Stimulated activated CD4-positive, alpha-beta T cell treated with anti-CD3 and anti-CD28 coated beads, Interleukin-12 subunit alpha, Interleukin-12 subunit beta, amount 100 ng/mL, for 48 hours (primary cell): Measurements from ENCODE around the gene OR2A25.
A peak's percentile ranks its signal among the peaks of the same experiment; 100 is the strongest.
"Not testable (repeated sequence)": the region's sequence is repeated elsewhere in the genome, so short reads cannot be mapped to it uniquely, and the experiment has no call there.

Source experiments
- DNase-seq, 3 donors: peaks; one replicate each; pipeline ENCODE4 v3.0.0-alpha.2; 2020; ENCODE audit warnings: low read depth in 2 of 3, low spot score in 1 of 3

Gene OR2A25

GRCh38 chr7:144069511-144069910 lies at the start of gene OR2A25:
OR2A25 (plus strand) TSS chr7:144069811; CDS start chr7:144074220, 4,409 bp downstream.
- DNase-seq, result no peak

- DNase-seq, result no peak
Measured at GRCh38 chr7:144020340-144020739, 49.3 kb upstream of the OR2A25 start.

GRCh38 chr7:144022169-144022568 lies 47.4 kb upstream of the OR2A25 start:
- DNase-seq, result no peak

GRCh38 chr7:144023171-144023827 lies 46.3 kb upstream of the OR2A25 start:
- DNase-seq, result no peak

GRCh38 chr7:144024213-144024612 lies 45.4 kb upstream of the OR2A25 start:
- DNase-seq, result no peak

GRCh38 chr7:144026203-144026883 lies 43.3 kb upstream of the OR2A25 start:
- no peak for DNase-seq

GRCh38 chr7:144027070-144027469 lies 42.5 kb upstream of the OR2A25 start:
- no peak for DNase-seq

- DNase-seq, result no peak
Measured at GRCh38 chr7:144027974-144028373, 41.6 kb upstream of the OR2A25 start.

- DNase-seq, result no peak
Measured at GRCh38 chr7:144028547-144028946, 41.1 kb upstream of the OR2A25 start.

GRCh38 chr7:144032516-144032915 lies 37.1 kb upstream of the OR2A25 start:
- no peak for DNase-seq

GRCh38 chr7:144032985-144033709 lies 36.5 kb upstream of the OR2A25 start:
- DNase-seq, result no peak

GRCh38 chr7:144035385-144035784 lies 34.2 kb upstream of the OR2A25 start:
- no peak for DNase-seq

GRCh38 chr7:144036302-144036885 lies 33.2 kb upstream of the OR2A25 start:
- no peak for DNase-seq

- no peak for DNase-seq
Measured at GRCh38 chr7:144037414-144038035, 32.1 kb upstream of the OR2A25 start.

GRCh38 chr7:144038887-144039286 lies 30.7 kb upstream of the OR2A25 start:
- no peak for DNase-seq

- no peak for DNase-seq
Measured at GRCh38 chr7:144048648-144049047, 21.0 kb upstream of the OR2A25 start, which contains the start of gene OR2A5. OR2A5 (plus strand) TSS chr7:144048948; CDS start chr7:144050402, 1,454 bp downstream.

GRCh38 chr7:144049491-144049890 lies 20.1 kb upstream of the OR2A25 start:
- no peak for DNase-seq

- DNase-seq, result no peak
Measured at GRCh38 chr7:144050093-144050492, 19.5 kb upstream of the OR2A25 start.

GRCh38 chr7:144050884-144051283 lies 18.7 kb upstream of the OR2A25 start:
- not testable (repeated sequence) for DNase-seq

GRCh38 chr7:144057954-144058353 lies 11.7 kb upstream of the OR2A25 start:
- DNase-seq, result no peak

- peak in 1 of 3 donors; percentile 0 for DNase-seq
Measured at GRCh38 chr7:144063710-144064109, 5.9 kb upstream of the OR2A25 start.
